ENCODE results near the gene STARD5.

The STARD5 gene

GRCh38 chr15:81289910-81290309 lies 34.0 kb downstream of the STARD5 start:
- no peak for DNase-seq

GRCh38 chr15:81288616-81289015 lies 35.3 kb downstream of the STARD5 start:
- no peak for DNase-seq

GRCh38 chr15:81288040-81288439 lies 35.9 kb downstream of the STARD5 start:
- DNase-seq = no peak

- no peak for DNase-seq
These were observed 37.3 kb downstream of the STARD5 start for GRCh38 chr15:81286621-81287121.

- DNase-seq = no peak
These were observed 38.5 kb downstream of the STARD5 start for GRCh38 chr15:81285461-81285860.

- no peak for DNase-seq
These were observed 39.5 kb downstream of the STARD5 start for GRCh38 chr15:81284256-81285031.

- DNase-seq = no peak
These were observed 41.0 kb downstream of the STARD5 start for GRCh38 chr15:81282911-81283310.

- DNase-seq = no peak
These were observed 41.4 kb downstream of the STARD5 start for GRCh38 chr15:81282606-81282895.

GRCh38 chr15:81281766-81282605 lies 42.0 kb downstream of the STARD5 start:
- DNase-seq = no peak

GRCh38 chr15:81281456-81281735 lies 42.5 kb downstream of the STARD5 start:
- no peak for DNase-seq

GRCh38 chr15:81280696-81281455 lies 43.1 kb downstream of the STARD5 start:
- no peak for DNase-seq

- DNase-seq = no peak
These were observed 44.1 kb downstream of the STARD5 start for GRCh38 chr15:81279621-81280485.

- DNase-seq = no peak
These were observed 45.5 kb downstream of the STARD5 start for GRCh38 chr15:81278306-81279029.

- DNase-seq = no peak
These were observed 46.1 kb downstream of the STARD5 start for GRCh38 chr15:81277851-81278250.

GRCh38 chr15:81276967-81277366 lies 47.0 kb downstream of the STARD5 start:
- no peak for DNase-seq

- no peak for DNase-seq
These were observed 48.1 kb downstream of the STARD5 start for GRCh38 chr15:81275711-81276392.

- peak; percentile 55 to 87 for DNase-seq
These were observed 48.8 kb downstream of the STARD5 start for GRCh38 chr15:81274931-81275707.

GRCh38 chr15:81274255-81274654 lies 49.7 kb downstream of the STARD5 start:
- no peak for DNase-seq

GRCh38 chr15:81273855-81274254 lies 50.1 kb downstream of the STARD5 start:
- no peak for DNase-seq

GRCh38 chr15:81273200-81273599 lies 50.7 kb downstream of the STARD5 start:
- DNase-seq = no peak
